HK-2 (cell line): ENCODE data around the gene TTC19.
"Not testable (repeated sequence)": the region's sequence is repeated elsewhere in the genome, so short reads cannot be mapped to it uniquely, and the experiment has no call there.

ENCODE experiments used
- DNase-seq: peaks from one replicate; pipeline ENCODE4 v3.0.0-alpha.2; 2018; ENCODE audit not compliant: unreplicated experiment

The TTC19 gene

DNA sequence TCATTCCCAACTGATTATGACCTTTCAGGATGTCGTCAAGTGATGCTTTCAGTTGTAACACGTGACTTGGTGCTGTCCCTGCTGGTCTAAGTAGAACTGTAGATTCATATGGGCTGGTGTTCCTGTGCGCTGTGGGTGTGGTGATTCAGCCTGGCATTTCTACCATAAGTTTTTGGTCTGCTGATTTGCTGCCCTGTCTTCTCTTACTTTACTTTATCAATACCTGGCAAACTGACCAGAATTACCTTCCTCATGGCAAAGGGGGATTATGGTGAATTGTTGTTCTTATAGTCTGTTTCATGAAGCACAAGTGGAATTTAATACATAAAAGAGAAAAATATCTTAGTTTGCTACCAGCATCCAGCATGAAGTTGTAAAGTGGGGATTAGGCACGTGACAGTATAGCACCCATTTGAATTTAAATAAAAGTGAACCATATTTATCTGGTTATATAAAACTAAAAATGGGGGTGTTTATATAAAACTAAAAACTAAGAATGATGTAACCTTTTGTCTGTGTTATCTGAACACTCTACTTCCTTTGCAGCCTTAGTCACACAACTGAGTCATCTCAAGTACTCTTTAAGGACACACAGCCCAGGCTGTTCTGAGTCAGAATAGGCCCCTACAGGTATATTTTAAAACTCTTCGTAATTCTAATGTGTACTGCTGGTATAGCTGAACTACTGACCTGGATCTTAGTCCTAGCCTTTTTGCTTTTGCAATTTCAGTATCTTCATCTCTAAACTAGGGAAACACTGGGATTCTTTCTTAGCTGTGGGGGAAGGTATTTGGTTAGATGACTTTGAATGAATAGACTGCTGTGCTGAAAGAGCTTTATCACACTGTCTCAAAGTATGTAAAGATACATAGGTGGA, 28.3 kb downstream of the TTC19 start:
- DNase-seq, result peak; percentile 27

DNA sequence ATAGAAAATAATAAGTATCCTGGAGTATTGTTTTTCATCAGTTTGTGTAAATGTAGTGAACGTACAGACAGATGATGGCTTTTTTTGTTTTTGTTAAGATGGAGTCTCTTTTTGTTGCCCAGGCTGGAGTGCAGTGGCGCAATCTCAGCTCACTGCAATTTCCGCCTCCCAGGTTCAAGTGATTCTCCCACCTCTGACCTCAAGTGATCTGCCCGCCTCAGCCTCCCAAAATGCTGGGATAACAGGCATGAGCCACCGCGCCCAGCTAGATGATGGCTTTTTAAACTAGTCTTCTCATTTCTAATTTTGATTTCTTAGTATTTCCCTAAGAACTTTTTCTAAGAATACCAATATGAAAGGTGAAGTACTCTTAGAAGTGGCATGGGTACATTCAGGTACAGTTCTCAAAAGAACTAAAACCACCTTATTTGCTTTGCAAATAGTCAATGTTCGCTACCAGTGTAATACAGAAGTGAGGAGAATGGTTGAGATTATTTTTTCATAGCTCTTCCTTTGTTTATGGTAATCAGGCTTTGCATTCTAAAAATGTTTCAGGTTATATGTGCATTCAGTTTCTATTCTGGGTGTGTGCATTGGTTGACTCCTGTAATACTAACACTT, 34.2 kb downstream of the TTC19 start:
- DNase-seq, result no peak

DNA sequence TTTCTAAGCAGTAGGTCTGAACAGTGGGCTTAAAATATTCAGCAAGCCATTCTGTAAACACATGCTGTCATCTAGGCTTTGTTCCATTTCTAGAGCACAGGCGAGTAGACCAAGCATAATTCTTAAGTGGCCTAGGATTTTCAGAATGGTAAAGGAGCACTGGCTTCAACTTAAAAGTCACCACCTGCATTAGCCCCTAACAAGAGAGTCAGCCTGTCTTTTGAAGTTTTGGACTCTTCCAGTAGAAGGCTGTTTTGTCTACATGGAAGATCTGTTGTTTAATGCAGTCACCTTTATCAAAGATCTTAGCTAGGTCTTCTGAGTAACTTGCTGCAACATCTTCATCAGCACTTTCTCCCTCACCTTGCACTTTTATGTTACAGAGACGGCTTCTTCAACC, 36.6 kb downstream of the TTC19 start:
- DNase-seq, result no peak

DNA sequence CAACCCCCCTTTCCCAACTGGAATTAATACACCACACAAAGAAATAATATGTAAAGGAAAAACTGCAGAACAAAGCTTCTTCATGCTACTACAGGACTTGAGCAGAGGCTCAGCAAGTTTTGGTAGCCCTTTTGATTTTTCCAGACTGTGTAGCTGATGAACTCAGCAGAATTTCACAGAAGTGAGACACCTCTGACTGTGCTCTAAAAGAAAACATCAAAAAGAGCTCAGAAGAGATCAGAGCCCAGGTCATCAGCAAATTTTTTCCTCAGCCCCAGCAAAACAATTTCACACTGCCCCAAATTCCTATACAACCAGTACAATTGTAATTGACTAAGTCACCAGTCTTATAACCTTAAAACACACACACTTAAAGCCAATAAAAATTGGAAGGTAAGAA, 38.0 kb downstream of the TTC19 start:
- DNase-seq, result no peak

DNA sequence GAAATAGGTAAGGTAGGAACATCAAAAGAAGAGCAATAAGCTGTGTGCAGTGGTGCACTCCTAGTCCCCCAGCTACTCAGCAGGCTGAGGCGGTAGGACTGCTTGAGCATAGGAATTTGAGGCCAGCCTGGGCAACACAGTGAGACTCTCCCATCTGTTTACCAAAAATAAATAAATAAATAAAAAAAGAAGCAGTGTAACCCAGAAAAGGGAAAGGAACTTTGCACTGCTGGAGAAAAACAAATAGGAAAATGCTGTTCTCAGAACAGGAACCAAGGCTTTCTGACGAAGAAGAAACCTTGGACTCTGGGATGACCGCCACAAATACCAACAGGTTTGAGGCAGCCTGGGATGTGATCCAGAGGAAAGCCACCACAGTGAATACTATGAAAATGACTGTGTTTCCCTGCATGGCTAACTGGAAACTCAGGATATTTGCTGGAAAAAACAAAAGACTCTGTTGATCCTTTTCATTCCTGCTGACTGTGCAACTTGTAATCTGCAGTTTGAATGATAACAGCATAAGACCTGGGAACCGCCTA, 41.2 kb downstream of the TTC19 start:
- no peak for DNase-seq

DNA sequence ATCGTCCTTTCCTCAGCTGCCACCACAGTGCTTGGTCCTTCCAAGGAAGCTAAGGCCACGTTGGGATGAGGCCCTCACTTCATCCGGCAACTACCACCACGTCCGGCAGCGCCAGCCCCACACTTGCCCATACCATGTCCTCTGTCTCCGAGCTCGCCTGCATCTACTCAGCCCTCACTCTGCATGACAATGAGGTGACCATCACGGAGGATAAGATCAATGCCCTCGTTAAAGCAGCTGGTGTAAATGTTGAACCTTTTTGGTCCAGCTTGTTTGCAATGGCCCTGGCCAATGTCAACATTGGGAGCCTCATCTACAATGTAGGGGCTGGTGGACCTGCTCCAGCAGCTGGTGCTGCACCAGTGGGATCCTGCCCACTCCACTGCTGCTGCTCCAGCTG, 44.9 kb downstream of the TTC19 start:
- DNase-seq, result no peak

DNA sequence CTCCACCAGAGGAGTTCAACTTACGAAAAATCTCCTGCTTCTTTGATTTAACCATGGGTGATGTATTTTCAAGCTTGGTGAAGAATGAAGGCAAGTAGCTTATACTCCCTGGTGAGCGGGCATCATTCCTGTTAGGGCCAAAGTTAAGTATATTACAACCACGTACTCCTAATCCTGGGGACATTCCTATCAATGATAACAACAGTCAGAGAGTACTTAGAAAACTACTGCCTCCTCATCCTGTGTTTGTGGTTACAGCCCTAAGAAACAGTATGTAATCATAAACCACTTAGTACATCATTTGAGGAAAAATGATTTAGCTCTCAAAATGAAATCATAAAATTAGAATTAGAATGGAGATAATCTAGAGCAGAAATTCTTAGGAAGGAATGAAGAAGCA, 47.3 kb downstream of the TTC19 start:
- DNase-seq, result no peak

DNA sequence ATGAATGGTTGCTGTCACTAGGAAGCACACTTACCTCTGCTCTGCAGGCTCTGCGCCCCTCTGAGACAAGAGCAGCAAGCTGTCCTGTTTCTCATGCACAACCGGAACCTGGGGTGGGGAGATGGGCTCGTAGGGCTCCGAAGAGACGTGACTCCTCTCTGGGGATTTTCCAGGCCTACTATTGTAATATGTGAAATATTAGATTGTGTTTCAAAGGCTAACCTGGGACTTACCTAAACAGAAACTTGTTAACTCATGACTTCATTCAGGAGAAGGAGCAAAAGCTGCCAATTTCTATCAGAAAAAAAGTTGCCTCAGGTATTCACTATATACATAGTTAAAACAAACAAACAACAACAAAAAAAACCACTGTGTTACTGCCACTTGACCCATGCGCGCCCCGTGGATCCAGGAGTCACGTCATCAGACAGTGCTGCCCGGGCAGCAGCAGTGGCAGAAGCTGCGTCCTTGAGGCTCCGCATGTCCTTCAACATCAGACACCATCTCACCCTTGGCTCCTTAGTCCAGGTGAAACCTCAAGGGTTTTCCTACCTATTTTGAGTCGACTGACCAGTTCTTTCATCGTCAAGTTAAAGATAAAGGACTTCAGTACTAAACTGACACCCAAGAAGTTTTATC, 49.3 kb downstream of the TTC19 start:
- DNase-seq, result no peak

DNA sequence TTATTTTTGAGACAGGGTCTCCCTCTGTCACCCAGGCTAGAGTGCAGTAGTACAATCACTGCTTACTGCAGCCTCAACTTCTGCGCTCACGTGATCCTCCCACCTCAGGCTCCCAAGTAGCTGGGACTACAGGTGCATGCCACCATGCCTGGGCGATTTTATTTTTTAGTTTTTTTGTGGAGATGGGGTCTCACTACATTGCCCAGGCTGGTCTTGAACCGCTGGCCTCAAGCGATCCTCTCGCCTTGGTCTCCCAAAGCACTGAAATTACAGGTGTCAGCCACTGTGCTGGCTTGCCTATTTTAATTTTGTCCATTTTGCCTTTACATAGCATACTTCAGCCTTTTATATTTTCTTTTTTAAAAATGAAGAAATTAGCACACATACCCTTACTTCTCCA, 51.2 kb downstream of the TTC19 start:
- no peak for DNase-seq

DNA sequence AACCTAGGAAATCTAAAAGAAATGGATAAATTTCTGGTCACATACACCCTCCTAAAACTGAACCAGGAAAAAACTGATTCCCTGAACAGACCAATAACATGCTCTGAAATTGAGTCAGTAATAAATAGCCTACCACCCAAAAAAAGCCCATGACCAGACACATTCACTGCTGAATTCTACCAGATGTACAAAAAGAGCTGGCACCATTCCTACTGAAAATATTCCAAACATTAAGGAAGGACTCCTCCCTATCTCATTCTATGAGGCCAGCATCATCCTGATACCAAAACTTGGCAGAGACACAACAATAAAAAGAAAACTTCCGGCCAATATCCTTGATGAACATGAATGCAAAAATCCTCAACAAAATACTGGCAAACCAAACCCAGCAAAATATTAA, 52.9 kb downstream of the TTC19 start:
- no peak for DNase-seq

DNA sequence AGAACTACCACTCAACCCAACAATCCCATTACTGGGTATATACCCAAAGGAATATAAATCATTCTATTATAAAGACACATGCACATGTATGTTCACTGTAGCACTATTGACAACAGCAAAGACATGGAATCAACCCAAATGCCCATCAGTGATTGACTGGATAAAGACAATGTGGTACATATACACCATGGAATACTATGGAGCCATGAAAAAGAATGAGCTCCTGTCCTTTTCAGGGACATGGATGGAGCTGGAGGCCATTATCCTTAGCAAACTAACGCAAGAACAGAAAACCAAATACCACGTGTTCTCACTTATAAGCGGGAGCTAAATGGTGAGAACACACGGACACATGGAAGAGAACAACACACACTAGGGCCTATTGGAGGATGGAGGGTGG, 55.5 kb downstream of the TTC19 start:
- DNase-seq, result not testable (repeated sequence)

DNA sequence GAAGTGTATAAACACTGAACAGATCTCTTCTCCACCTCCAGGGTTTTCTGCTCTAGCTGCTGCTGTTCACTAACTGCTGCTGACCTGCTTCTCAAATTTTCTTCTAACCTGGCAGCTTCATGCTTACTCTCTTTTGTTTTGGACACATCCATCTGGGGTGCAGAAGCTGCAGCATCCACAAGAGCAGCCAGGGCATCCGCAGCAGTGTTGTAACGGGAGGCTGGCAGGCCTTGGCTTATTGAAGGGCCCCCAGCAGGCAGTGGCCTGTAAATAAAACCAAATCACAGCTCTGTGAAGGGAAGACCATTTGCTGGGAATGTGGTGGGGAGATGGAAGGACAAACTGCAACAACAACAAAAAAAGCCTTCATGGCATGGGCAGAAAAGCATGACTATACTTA, 62.0 kb downstream of the TTC19 start:
- no peak for DNase-seq

DNA sequence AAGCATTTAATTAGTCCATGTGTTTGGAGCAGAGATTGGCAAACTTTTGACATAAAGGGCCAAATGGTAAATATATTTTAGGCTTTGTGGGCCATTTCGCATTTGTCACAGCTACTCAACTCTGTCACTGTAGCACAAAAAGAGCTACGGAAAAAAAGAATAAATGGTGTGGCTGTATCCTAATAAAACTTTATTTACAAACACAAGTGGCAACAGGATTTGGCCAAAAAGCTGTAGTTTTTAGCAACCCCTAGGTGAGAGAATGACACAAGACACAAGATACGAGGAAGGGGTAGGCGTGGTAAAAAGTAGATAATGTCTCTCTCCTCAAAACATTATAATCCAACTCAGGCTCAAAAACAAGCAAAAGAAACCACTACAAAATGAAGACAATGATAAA, 66.5 kb downstream of the TTC19 start:
- no peak for DNase-seq

DNA sequence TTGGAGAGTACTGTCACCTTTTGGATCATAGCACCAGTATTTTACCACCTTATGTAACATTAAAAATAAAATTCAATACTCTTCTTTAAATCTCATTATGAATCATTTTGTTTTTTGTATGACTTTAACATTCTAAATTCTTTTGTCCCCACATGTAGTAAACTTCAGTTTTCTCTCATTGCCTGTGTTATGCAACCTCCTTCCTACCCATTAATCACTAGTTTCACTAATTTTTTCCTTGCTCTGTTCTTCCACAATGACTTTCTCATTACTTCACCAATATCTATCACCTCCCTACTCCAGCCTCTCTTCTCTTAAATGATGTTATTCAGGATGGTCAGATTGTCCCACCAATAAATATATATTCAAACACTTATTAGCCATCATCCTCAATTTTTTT, 68.7 kb downstream of the TTC19 start:
- no peak for DNase-seq

DNA sequence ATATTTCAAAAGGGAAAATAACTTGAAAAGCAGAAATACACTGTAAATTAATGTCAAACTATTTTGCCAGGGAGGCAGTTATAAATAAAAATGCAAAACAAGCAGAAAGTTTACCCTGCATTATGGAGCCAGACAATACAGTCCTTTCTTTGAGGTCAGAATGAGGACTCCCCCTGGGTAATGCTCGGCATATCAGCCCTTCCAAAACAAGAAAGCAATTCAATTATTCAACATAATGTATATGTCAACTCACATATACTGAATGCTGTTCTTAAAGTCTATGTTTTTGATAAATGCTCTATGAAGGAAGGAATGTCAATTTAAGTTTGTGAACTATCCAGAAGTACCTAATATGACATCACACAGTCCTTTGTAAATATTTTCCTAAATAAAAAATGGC, 72.4 kb downstream of the TTC19 start:
- DNase-seq, result no peak

DNA sequence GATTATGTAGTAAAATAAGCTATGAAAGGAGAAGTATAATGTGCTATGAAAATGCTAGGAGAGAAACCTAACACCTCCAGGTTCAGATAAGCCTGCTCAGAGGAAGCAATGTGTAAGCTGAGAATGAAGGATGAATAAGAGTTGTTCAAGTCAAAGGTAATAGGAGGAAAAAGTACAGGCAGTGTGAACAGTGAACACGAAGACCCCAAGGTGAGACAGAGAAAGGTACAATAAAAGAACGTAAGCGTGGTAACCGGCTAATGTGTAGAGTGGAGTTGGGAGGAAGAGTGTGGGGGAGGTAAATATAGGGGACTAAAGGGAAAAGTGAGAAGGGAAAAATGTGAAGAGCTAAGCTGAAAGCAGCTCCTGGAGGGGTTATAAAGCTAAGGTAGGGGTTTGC, 74.2 kb downstream of the TTC19 start:
- no peak for DNase-seq

DNA sequence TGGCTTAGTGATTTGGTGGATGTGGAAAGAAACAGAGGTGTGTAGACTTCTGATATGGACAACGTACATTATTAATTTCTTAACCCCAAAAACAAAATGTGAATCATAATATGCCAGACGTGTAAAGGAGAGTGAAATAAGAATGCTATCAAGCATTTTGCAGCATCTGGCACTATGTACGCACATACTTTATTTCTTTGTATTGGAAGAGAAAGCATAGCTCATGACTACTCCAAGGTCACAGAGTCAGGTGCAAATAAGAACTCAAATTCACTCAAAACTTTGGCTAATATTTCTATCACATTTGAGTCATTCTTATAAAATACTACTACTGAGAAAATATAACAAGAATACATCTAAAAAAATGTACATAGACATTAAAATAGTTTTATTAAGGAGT, 74.8 kb downstream of the TTC19 start:
- DNase-seq, result no peak

DNA sequence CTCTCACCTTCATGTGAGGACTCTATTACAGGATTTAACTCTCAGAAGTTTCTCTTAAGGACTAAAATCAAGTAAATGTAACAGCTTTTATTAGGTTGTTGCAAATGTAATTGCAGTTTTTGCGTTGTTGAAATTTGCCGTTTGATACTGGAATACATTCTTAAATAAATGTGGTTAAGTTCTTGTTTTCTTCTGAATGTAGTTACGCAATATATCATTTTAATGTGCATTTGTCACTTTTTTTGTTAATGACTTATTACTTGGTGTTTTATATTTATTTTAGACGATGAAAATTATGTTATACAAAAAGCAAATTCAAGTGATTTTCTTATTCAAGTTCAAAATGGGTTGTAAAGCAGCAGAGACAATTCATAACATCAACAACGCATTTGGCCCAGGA, 76.3 kb downstream of the TTC19 start:
- no peak for DNase-seq
